Neural cell (in vitro differentiated cells): ENCODE data around the gene CRTAC1. TPM values are rescaled to one million over a fixed set of nuclear protein-coding genes. Genes with fewer than 3 reads are reported as not detected.

ENCODE experiments used
- H2AFZ ChIP-seq: fragments of 200-600, 300-800 bp; sonication (generic), shearing (Covaris generic); 2 replicates; pipeline ENCODE4 v1.6.0; 2014; ENCODE audit warnings: low read depth, mild to moderate bottlenecking, antibody characterized with exemption, low read length, moderate library complexity
- H3F3A ChIP-seq: fragments of 200-600 bp; shearing (Covaris generic); 2 replicates; pipeline ENCODE4 v1.6.1; 2016; ENCODE audit warnings: mild to moderate bottlenecking, moderate library complexity, mixed read lengths, antibody characterized with exemption, low read length; ENCODE audit not compliant: insufficient read depth, poor library complexity, severe bottlenecking
- H3K27ac ChIP-seq: fragments of 200-600, 300-800 bp; sonication (generic), shearing (Covaris generic); 2 replicates; pipeline ENCODE4 v1.5.1; 2014; ENCODE audit warnings: mild to moderate bottlenecking, low read length, moderate library complexity
- H3K27me3 ChIP-seq: fragments of 300-800, 200-600 bp; sonication (generic), shearing (Covaris generic); 2 replicates; pipeline ENCODE4 v1.6.0; 2014; ENCODE audit warnings: mild to moderate bottlenecking, low read depth, low read length, moderate library complexity; ENCODE audit not compliant: insufficient read depth
- H3K36me3 ChIP-seq: fragments of 300-800, 200-600 bp; sonication (generic), shearing (Covaris generic); 2 replicates; pipeline ENCODE4 v1.5.1; 2014; ENCODE audit warnings: mild to moderate bottlenecking, antibody characterized with exemption, low read length, moderate library complexity; ENCODE audit not compliant: insufficient read depth
- H3K4me2 ChIP-seq: fragments of 300-800, 200-600 bp; sonication (generic), shearing (Covaris generic); 2 replicates; pipeline ENCODE4 v1.6.0; 2014; ENCODE audit warnings: mild to moderate bottlenecking, low read length
- H3K4me3 ChIP-seq: fragments of 300-800, 200-600 bp; sonication (generic), shearing (Covaris generic); 2 replicates; pipeline ENCODE4 v1.5.1; 2014; ENCODE audit warnings: mild to moderate bottlenecking, low read length, moderate library complexity
- H3K79me2 ChIP-seq: fragments of 200-600 bp; shearing (Covaris generic); replicated peaks from 2 replicates; pipeline ENCODE4 v1.6.0; 2014; ENCODE audit warnings: mild to moderate bottlenecking, low read length, moderate library complexity; ENCODE audit not compliant: insufficient read depth
- H3K9ac ChIP-seq: fragments of 300-800, 200-600 bp; sonication (generic), shearing (Covaris generic); 2 replicates; pipeline ENCODE4 v1.6.1; 2016; ENCODE audit warnings: mild to moderate bottlenecking, low read length, mixed read lengths
- H3K9me2 ChIP-seq: fragments of 200-600 bp; shearing (Covaris generic); 2 replicates; pipeline ENCODE4 v1.6.1; 2016; ENCODE audit warnings: mild to moderate bottlenecking, low read length, mixed read lengths; ENCODE audit not compliant: insufficient read depth
- H3K9me3 ChIP-seq: fragments of 200-600, 300-800 bp; sonication (generic), shearing (Covaris generic); 2 replicates; pipeline ENCODE4 v1.6.1; 2016; ENCODE audit warnings: mild to moderate bottlenecking, mixed run types, low read length, moderate library complexity, mixed read lengths
- H4K20me1 ChIP-seq: fragments of 200-600 bp; shearing (Covaris generic); 2 replicates; pipeline ENCODE4 v1.6.1; 2016; ENCODE audit warnings: mild to moderate bottlenecking, mixed run types; ENCODE audit not compliant: insufficient read depth
- CTCF ChIP-seq: fragments of 450-650 bp; IDR thresholded peaks from 2 replicates; pipeline ENCODE4 v1.5.1; 2014; ENCODE audit warnings: antibody characterized with exemption, mild to moderate bottlenecking, moderate library complexity; ENCODE audit not compliant: poor library complexity, severe bottlenecking
- EP300 ChIP-seq: fragments of 450-650 bp; conservative IDR thresholded peaks from 2 replicates; pipeline ENCODE4 v1.6.1; 2014; ENCODE audit warnings: antibody characterized with exemption, mild to moderate bottlenecking, moderate library complexity; ENCODE audit not compliant: poor library complexity, severe bottlenecking
- EZH2 ChIP-seq: fragments of 200-600, 300-800 bp; shearing (Covaris generic), sonication (generic); IDR thresholded peaks from 2 replicates; pipeline ENCODE4 v1.6.1; 2014; ENCODE audit warnings: antibody characterized with exemption, low read length, borderline replicate concordance, mild to moderate bottlenecking; ENCODE audit not compliant: insufficient read depth, poor library complexity, severe bottlenecking
- MXI1 ChIP-seq: fragments of 450-650 bp; conservative IDR thresholded peaks from 2 replicates; pipeline ENCODE4 v1.6.1; 2014; ENCODE audit warnings: antibody characterized with exemption, mild to moderate bottlenecking; ENCODE audit not compliant: poor library complexity, severe bottlenecking
- POLR2AphosphoS5 ChIP-seq: IDR thresholded peaks from 2 replicates; pipeline ENCODE4 v1.6.1; 2012
- RAD21 ChIP-seq: fragments of 450-650 bp; conservative IDR thresholded peaks from 2 replicates; pipeline ENCODE4 v1.6.1; 2014; ENCODE audit warnings: antibody characterized with exemption, mild to moderate bottlenecking, moderate library complexity
- REST ChIP-seq: IDR thresholded peaks from 2 replicates; pipeline ENCODE4 v1.6.1; 2012; ENCODE audit warnings: borderline replicate concordance
- SMC3 ChIP-seq: fragments of 450-650 bp; conservative IDR thresholded peaks from 2 replicates; pipeline ENCODE4 v1.6.1; 2014; ENCODE audit warnings: antibody characterized with exemption, mild to moderate bottlenecking, moderate library complexity; ENCODE audit not compliant: poor library complexity
- TAF1 ChIP-seq: IDR thresholded peaks from 2 replicates; pipeline ENCODE4 v1.6.1; 2012; ENCODE audit warnings: low read depth
- polyA plus RNA-seq: library from polyadenylated mRNA; depleted of rRNA; stranded (reverse); fragments of >200 nt; gene quantifications from 2 replicates; pipeline ENCODE4 v1.2.3, GENCODE V29; 2014

CRTAC1 gene
- polyA plus RNA-seq, 1 donor from 2014 or later: 1.1 TPM

GRCh38 chr10:97944772-97945171, 85.6 kb downstream of the CRTAC1 start:
- Histone ChIP-seq H3K9me2 (no peaks in the 10 kb centered on the region), H2AFZ (no peak overlapping the region), H3K4me3 (no peak overlapping the region), H3K79me2 (no peaks in the 10 kb centered on the region), H3K27ac (no peak overlapping the region), H4K20me1 (no peaks in the 10 kb centered on the region), H3K27me3 (no peaks in the 10 kb centered on the region), H3F3A (no peaks in the 10 kb centered on the region), H3K9ac (no peak overlapping the region), H3K9me3 (no peaks in the 10 kb centered on the region), H3K36me3 (no peaks in the 10 kb centered on the region), H3K4me2 (no peak overlapping the region)
- no peak for TF ChIP-seq POLR2AphosphoS5
- no peak for TF ChIP-seq EP300
- no peak for TF ChIP-seq CTCF
- TF ChIP-seq TAF1: no peak
- TF ChIP-seq MXI1: no peak
- no peak for TF ChIP-seq EZH2
- no peak for TF ChIP-seq RAD21
- no peak for TF ChIP-seq SMC3
- no peak for TF ChIP-seq REST

- H3K4me3 ChIP-seq: no peak overlapping the region
- no peaks in the 10 kb centered on the region for H3K36me3 ChIP-seq
- no peak overlapping the region for H3K9ac ChIP-seq
- no peaks in the 10 kb centered on the region for H3K79me2 ChIP-seq
- no peaks in the 10 kb centered on the region for H3K9me2 ChIP-seq
- H3K4me2 ChIP-seq: no peak overlapping the region
- H2AFZ ChIP-seq: no peak overlapping the region
- TF ChIP-seq SMC3: no peak
- TF ChIP-seq RAD21: no peak
- no peak for TF ChIP-seq POLR2AphosphoS5
- no peak for TF ChIP-seq EP300
- no peak for TF ChIP-seq MXI1
- TF ChIP-seq TAF1: no peak
- TF ChIP-seq EZH2: no peak
- no peak for TF ChIP-seq CTCF
- TF ChIP-seq REST: no peak
- no peaks in the 10 kb centered on the region for H4K20me1 ChIP-seq
- no peaks in the 10 kb centered on the region for H3F3A ChIP-seq
- H3K27me3 ChIP-seq: no peaks in the 10 kb centered on the region
- H3K27ac ChIP-seq: no peak overlapping the region
- no peaks in the 10 kb centered on the region for H3K9me3 ChIP-seq
These were observed 87.1 kb downstream of the CRTAC1 start for GRCh38 chr10:97943294-97943693.
